MM.1S (cell line): ENCODE data around the gene TOP2B.

Source experiments
- DNase-seq: peaks from one replicate; pipeline ENCODE4 v3.0.0-alpha.2; 2015
- H2AFZ ChIP-seq: fragments of 300-600 bp; sonication (generic); 2 replicates; pipeline ENCODE4 v1.6.0; 2016; ENCODE audit warnings: antibody characterized with exemption, low read length
- H3F3A ChIP-seq: fragments of 300-600 bp; sonication (generic); 2 replicates; pipeline ENCODE4 v1.6.1; 2016; ENCODE audit warnings: mild to moderate bottlenecking, antibody characterized with exemption, low read length, moderate library complexity, mixed read lengths; ENCODE audit not compliant: insufficient read depth
- H3K27ac ChIP-seq: fragments of 300-600 bp; sonication (generic); 2 replicates; pipeline ENCODE4 v1.5.1; 2016; ENCODE audit warnings: mild to moderate bottlenecking, low read length
- H3K27me3 ChIP-seq: fragments of 300-600 bp; sonication (generic); replicated peaks from 2 replicates; pipeline ENCODE4 v1.6.0; 2016; ENCODE audit warnings: low read length; ENCODE audit not compliant: insufficient read depth
- H3K36me3 ChIP-seq: fragments of 300-600 bp; sonication (generic); replicated peaks from 2 replicates; pipeline ENCODE4 v1.6.1; 2016; ENCODE audit warnings: mild to moderate bottlenecking, low read length, mixed read lengths; ENCODE audit not compliant: insufficient read depth
- H3K4me1 ChIP-seq: fragments of 300-600 bp; sonication (generic); 2 replicates; pipeline ENCODE4 v1.6.1; 2016; ENCODE audit warnings: low read length, mixed read lengths
- H3K4me2 ChIP-seq: fragments of 300-600 bp; sonication (generic); 2 replicates; pipeline ENCODE4 v1.6.0; 2016; ENCODE audit warnings: low read depth, low read length
- H3K4me3 ChIP-seq: fragments of 300-600 bp; sonication (generic); 2 replicates; pipeline ENCODE4 v1.5.1; 2016; ENCODE audit warnings: low read length, mixed read lengths
- H3K79me2 ChIP-seq: fragments of 300-600 bp; sonication (generic); 2 replicates; pipeline ENCODE4 v1.6.1; 2016; ENCODE audit warnings: mixed run types, low read length, mixed read lengths
- H3K9ac ChIP-seq: fragments of 300-600 bp; sonication (generic); 2 replicates; pipeline ENCODE4 v1.6.1; 2016; ENCODE audit warnings: low read length, mixed read lengths
- H3K9me2 ChIP-seq: fragments of 300-600 bp; sonication (generic); replicated peaks from 2 replicates; pipeline ENCODE4 v1.6.1; 2016; ENCODE audit warnings: mild to moderate bottlenecking, low read length, mixed read lengths; ENCODE audit not compliant: insufficient read depth
- H3K9me3 ChIP-seq: fragments of 300-600 bp; sonication (generic); replicated peaks from 2 replicates; pipeline ENCODE4 v1.6.1; 2016; ENCODE audit warnings: mild to moderate bottlenecking, low read length, mixed read lengths; ENCODE audit not compliant: insufficient read depth
- H4K20me1 ChIP-seq: fragments of 300-600 bp; sonication (generic); 2 replicates; pipeline ENCODE4 v1.6.1; 2016; ENCODE audit warnings: mild to moderate bottlenecking, low read length, moderate library complexity, mixed read lengths; ENCODE audit not compliant: insufficient read depth
- EZH2 ChIP-seq: fragments of 300-600 bp; sonication (generic); optimal IDR thresholded peaks from 2 replicates; pipeline ENCODE3; 2017; ENCODE audit warnings: low read depth, mild to moderate bottlenecking, antibody characterized with exemption, low read length, mixed read lengths
- EZH2phosphoT487 ChIP-seq: fragments of 300-600 bp; sonication (generic); IDR thresholded peaks from 2 replicates; pipeline ENCODE4 v1.6.1; 2018; ENCODE audit warnings: antibody characterized with exemption, low read length
- TF ChIP-seq, protein P1 (sequence below): fragments of 300-600 bp; sonication (generic); IDR thresholded peaks from 2 replicates; pipeline ENCODE4 v1.5.1; 2016; ENCODE audit warnings: antibody characterized with exemption, low read length, mixed read lengths

Gene TOP2B

GRCh38 chr3:25687742-25688141, 23.0 kb upstream of the TOP2B start:
- Histone ChIP-seq H3K27ac (no peak overlapping the region), H3K27me3 (no peaks in the 10 kb centered on the region), H3K9me3 (no peaks in the 10 kb centered on the region), H3K9ac (no peak overlapping the region), H4K20me1 (no peaks in the 10 kb centered on the region), H3K4me2 (no peak overlapping the region), H3K79me2 (no peaks in the 10 kb centered on the region), H3K4me3 (no peak overlapping the region), H3K9me2 (no peaks in the 10 kb centered on the region), H3K4me1 (no peaks in the 10 kb centered on the region), H2AFZ (no peak overlapping the region), H3F3A (no peaks in the 10 kb centered on the region), H3K36me3 (no peaks in the 10 kb centered on the region)
- TF ChIP-seq, protein P1, sequence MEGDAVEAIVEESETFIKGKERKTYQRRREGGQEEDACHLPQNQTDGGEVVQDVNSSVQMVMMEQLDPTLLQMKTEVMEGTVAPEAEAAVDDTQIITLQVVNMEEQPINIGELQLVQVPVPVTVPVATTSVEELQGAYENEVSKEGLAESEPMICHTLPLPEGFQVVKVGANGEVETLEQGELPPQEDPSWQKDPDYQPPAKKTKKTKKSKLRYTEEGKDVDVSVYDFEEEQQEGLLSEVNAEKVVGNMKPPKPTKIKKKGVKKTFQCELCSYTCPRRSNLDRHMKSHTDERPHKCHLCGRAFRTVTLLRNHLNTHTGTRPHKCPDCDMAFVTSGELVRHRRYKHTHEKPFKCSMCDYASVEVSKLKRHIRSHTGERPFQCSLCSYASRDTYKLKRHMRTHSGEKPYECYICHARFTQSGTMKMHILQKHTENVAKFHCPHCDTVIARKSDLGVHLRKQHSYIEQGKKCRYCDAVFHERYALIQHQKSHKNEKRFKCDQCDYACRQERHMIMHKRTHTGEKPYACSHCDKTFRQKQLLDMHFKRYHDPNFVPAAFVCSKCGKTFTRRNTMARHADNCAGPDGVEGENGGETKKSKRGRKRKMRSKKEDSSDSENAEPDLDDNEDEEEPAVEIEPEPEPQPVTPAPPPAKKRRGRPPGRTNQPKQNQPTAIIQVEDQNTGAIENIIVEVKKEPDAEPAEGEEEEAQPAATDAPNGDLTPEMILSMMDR = no peak
- no peak for TF ChIP-seq EZH2
- TF ChIP-seq EZH2phosphoT487 = no peak
- DNase-seq = no peak

DNA sequence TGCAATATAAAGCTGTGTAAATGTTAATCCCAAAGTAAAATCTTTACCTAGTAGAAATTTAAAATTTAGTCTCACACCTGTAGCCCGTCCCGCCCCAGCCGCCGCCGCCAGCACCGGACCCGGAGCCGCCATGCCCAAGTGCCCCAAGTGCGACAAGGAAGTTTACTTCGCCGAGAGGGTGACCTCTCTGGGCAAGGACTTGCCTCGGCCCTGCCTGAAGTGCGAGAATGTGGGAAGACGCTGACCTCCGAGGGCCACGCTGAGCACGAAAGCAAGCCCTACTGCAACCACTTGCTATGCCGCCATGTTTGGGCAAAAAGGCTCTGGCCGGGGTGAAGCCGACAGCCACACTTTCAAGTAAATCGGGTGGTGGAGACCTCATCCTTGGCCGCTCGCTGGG, 22.1 kb upstream of the TOP2B start:
- Histone ChIP-seq H3K79me2 (no peaks in the 10 kb centered on the region), H3K4me1 (no peaks in the 10 kb centered on the region), H3K27ac (no peak overlapping the region), H3F3A (no peaks in the 10 kb centered on the region), H4K20me1 (no peaks in the 10 kb centered on the region), H3K27me3 (no peaks in the 10 kb centered on the region), H3K36me3 (no peaks in the 10 kb centered on the region), H3K4me2 (no peak overlapping the region), H3K9me3 (no peaks in the 10 kb centered on the region), H3K4me3 (no peak overlapping the region), H3K9me2 (no peaks in the 10 kb centered on the region), H3K9ac (no peak overlapping the region), H2AFZ (no peak overlapping the region)
- TF ChIP-seq EZH2phosphoT487 (no peak), EZH2 (no peak)
- TF ChIP-seq, protein P1 = no peak
- no peak for DNase-seq

GRCh38 chr3:25683882-25684281, 19.2 kb upstream of the TOP2B start:
- no peak overlapping the region for H3K4me2 ChIP-seq
- H4K20me1 ChIP-seq = no peaks in the 10 kb centered on the region
- H3K27me3 ChIP-seq = no peaks in the 10 kb centered on the region
- DNase-seq = no peak
- H3K36me3 ChIP-seq = no peaks in the 10 kb centered on the region
- TF ChIP-seq EZH2 (no peak), EZH2phosphoT487 (no peak)
- TF ChIP-seq, protein P1 = no peak
- H3K79me2 ChIP-seq = no peaks in the 10 kb centered on the region
- no peaks in the 10 kb centered on the region for H3K9me2 ChIP-seq
- H3K4me3 ChIP-seq = no peak overlapping the region
- no peak overlapping the region for H3K9ac ChIP-seq
- H3F3A ChIP-seq = no peaks in the 10 kb centered on the region
- H3K27ac ChIP-seq = no peak overlapping the region
- H3K9me3 ChIP-seq = no peaks in the 10 kb centered on the region
- no peak overlapping the region for H2AFZ ChIP-seq
- no peaks in the 10 kb centered on the region for H3K4me1 ChIP-seq
